Activated T-cell treated with anti-CD3 and anti-CD28 coated beads for 24 hours (primary cell): Measurements from ENCODE around the gene TUT1.
"Not testable (repeated sequence)": the region's sequence is repeated elsewhere in the genome, so short reads cannot be mapped to it uniquely, and the experiment has no call there.

Experiments
- DNase-seq: peaks from one replicate; pipeline ENCODE4 v3.0.0-alpha.2; 2020; ENCODE audit warnings: low read depth

TUT1 gene

GRCh38 chr11:62575837-62576236 lies 15.5 kb downstream of the TUT1 start:
- no peak for DNase-seq

GRCh38 chr11:62575156-62575555 lies 16.2 kb downstream of the TUT1 start:
- no peak for DNase-seq

GRCh38 chr11:62574363-62575071 lies 16.8 kb downstream of the TUT1 start:
- DNase-seq: no peak

GRCh38 chr11:62573592-62574362 lies 17.5 kb downstream of the TUT1 start, which contains the start of gene EEF1G:
Gene EEF1G (minus strand): TSS chr11:62573891. CDS start chr11:62573842, 49 bp downstream.
- peak; percentile 98 for DNase-seq

- DNase-seq: no peak
These were observed 18.2 kb downstream of the TUT1 start for GRCh38 chr11:62573006-62573591.

GRCh38 chr11:62572431-62572830 lies 18.9 kb downstream of the TUT1 start:
- no peak for DNase-seq

GRCh38 chr11:62571493-62571892 lies 19.8 kb downstream of the TUT1 start:
- not testable (repeated sequence) for DNase-seq

GRCh38 chr11:62570903-62571302 lies 20.4 kb downstream of the TUT1 start:
- not testable (repeated sequence) for DNase-seq

GRCh38 chr11:62569611-62570010 lies 21.7 kb downstream of the TUT1 start:
- DNase-seq: no peak

- DNase-seq: no peak
These were observed 24.2 kb downstream of the TUT1 start for GRCh38 chr11:62567018-62567633.

- DNase-seq: no peak
These were observed 25.1 kb downstream of the TUT1 start for GRCh38 chr11:62566247-62566646.

GRCh38 chr11:62565100-62565802 lies 26.1 kb downstream of the TUT1 start:
- no peak for DNase-seq

GRCh38 chr11:62561677-62562230 lies 29.6 kb downstream of the TUT1 start:
- not testable (repeated sequence) for DNase-seq

GRCh38 chr11:62560566-62561103 lies 30.7 kb downstream of the TUT1 start:
- no peak for DNase-seq

- DNase-seq: not testable (repeated sequence)
These were observed 31.7 kb downstream of the TUT1 start for GRCh38 chr11:62559626-62560025.

GRCh38 chr11:62559204-62559603 lies 32.1 kb downstream of the TUT1 start:
- DNase-seq: no peak

- DNase-seq: no peak
These were observed 32.7 kb downstream of the TUT1 start for GRCh38 chr11:62558669-62559068.

GRCh38 chr11:62556875-62557631 lies 34.3 kb downstream of the TUT1 start:
- no peak for DNase-seq

- DNase-seq: peak; percentile 66
These were observed 35.0 kb downstream of the TUT1 start for GRCh38 chr11:62556108-62556874.
